Ovary (tissue), 9 donors: ENCODE data around the gene ALK. TPM values are rescaled to one million over a fixed set of nuclear protein-coding genes. Genes with fewer than 3 reads are reported as not detected.

Experiments
- DNase-seq, 5 donors: peaks; one replicate each; pipeline ENCODE4 v3.0.0-alpha.2; 2019 to 2020
- H3K27ac ChIP-seq, 2 donors: fragments of 200-600 bp; one replicate each; pipeline versions ENCODE4 v1.5.1 to v1.8.0; 2019 to 2022
- H3K27me3 ChIP-seq: fragments of 200-600 bp; one replicate; pipeline ENCODE4 v1.8.0; 2022
- H3K36me3 ChIP-seq: fragments of 200-600 bp; sonication (generic); one replicate; pipeline ENCODE4 v1.5.1; 2019
- H3K4me1 ChIP-seq: one replicate; pipeline ENCODE4 v1.8.1; 2013; ENCODE audit warnings: mild to moderate bottlenecking, moderate library complexity; ENCODE audit not compliant: insufficient read depth
- H3K4me3 ChIP-seq: fragments of 200-600 bp; sonication (generic); one replicate; pipeline ENCODE4 v1.5.1; 2017
- H3K9me3 ChIP-seq, 2 donors: fragments of 200-600 bp in 1 of 2; sonication (generic) in 1 of 2; one replicate each; pipeline versions ENCODE4 v1.5.1 to v1.8.1; 2013 to 2019; ENCODE audit warnings: mild to moderate bottlenecking in 1 of 2, moderate library complexity in 1 of 2
- CTCF ChIP-seq, 3 donors: fragments of 450-650 bp in 2 of 3; fragments of 200-600 bp in 1 of 3; IDR thresholded peaks; one replicate each; pipeline versions ENCODE4 v1.5.1 to v1.8.0; 2016 to 2022; ENCODE audit warnings: antibody characterized with exemption in 3 of 3, mild to moderate bottlenecking in 1 of 3
- EP300 ChIP-seq: sonication (generic); formaldehyde crosslinking; IDR thresholded peaks from one replicate; pipeline ENCODE4 v1.6.1; 2017; ENCODE audit warnings: antibody characterized with exemption
- POLR2A ChIP-seq: fragments of 450-650 bp; IDR thresholded peaks from one replicate; pipeline ENCODE4 v1.6.1; 2017; ENCODE audit warnings: antibody characterized with exemption, mild to moderate bottlenecking, moderate library complexity
- WGBS, 3 donors: extraction: QIAGEN DNeasy Blood & Tissue Kit in 1 of 3; methylation state at CpG; one replicate each; pipeline versions ENCODE4 v1.1.5 to v1.1.7; 2013 to 2017; 5-methylcytosine and 5-hydroxymethylcytosine counted together
- intact Hi-C, 4 donors: fragments of 100-400 bp; cut with DNase I; formaldehyde crosslinking; loops; one replicate each; pipeline versions ENCODE4 v1.11.0 to v1.15.1; 2022 to 2023
- polyA plus RNA-seq, 2 donors: library from polyadenylated mRNA; stranded (reverse); fragments of 200-250 nt in 1 of 2; fragments of 350-450 nt in 1 of 2; fragmentation: Illumina TruSeq in 1 of 2; extraction: RNeasy Lipid Tissue Mini Kit (QIAGEN cat#74804) in 1 of 2; gene quantifications; one replicate each; pipeline ENCODE4 v1.2.3, GENCODE V29; 2013 to 2014
- total RNA-seq, 7 donors: library from RNA; depleted of rRNA in 2 of 7; stranded (reverse); fragments of >200 nt in 2 of 7; fragmentation: NEBNext Ultra II Directional in 3 of 7; extraction: Animal tissue kit (Norgen Biotek cat#: 25700) in 3 of 7; gene quantifications; one replicate each; pipeline versions ENCODE4 v1.1.0 to v1.2.4, GENCODE V29; 2016 to 2023
- donor health status: DM: no; HTN: no; CAD: no; lungs with moderate emphysema.
- donor health status: DM: no; HTN: no; CAD: no.
- donor health status: Bipolar disorder and iron deficiency.
- donor health status: DM: yes; HTN: yes; CAD: no.
- donor health status: DM: no; HTN: no; CAD: no.
- donor health status: DM: yes; HTN: yes; CAD: no.

Gene ALK
- total and polyA plus RNA-seq, 9 donors, result 0.05 to 1.7 (median 0.23) TPM; not detected in 1

- H3K9me3 ChIP-seq, result no peaks in the 10 kb centered on the region
- H3K27ac ChIP-seq, result no peak overlapping the region
- intact Hi-C loops, result no loop called here
- 42 to 65% (median 45%) methylated on average over 2 of the region's 2 CpGs for WGBS, 3 donors
- TF ChIP-seq EP300 (no peak), POLR2A (no peak), CTCF (IDR thresholded peaks at IDR 0.05) (no peak)
- H3K4me1 ChIP-seq, result peaks cover 4% of the 10 kb centered on the region
- H3K27me3 ChIP-seq, result no peaks in the 10 kb centered on the region
- H3K4me3 ChIP-seq, result no peak overlapping the region
- H3K36me3 ChIP-seq, result no peaks in the 10 kb centered on the region
- no peak for DNase-seq
Observed at GRCh38 chr2:29725610-29726009, 195.8 kb downstream of the ALK start.

- no peak for DNase-seq
- no peak overlapping the region for H3K27ac ChIP-seq
- no peaks in the 10 kb centered on the region for H3K36me3 ChIP-seq
- H3K9me3 ChIP-seq, result no peaks in the 10 kb centered on the region
- intact Hi-C loops, result no loop called here
- WGBS, 3 donors, result 85 to 91% (median 89%) methylated on average over 3 of the region's 3 CpGs
- TF ChIP-seq POLR2A (no peak), EP300 (no peak), CTCF (IDR thresholded peaks at IDR 0.05) (no peak)
- no peak overlapping the region for H3K4me3 ChIP-seq
- H3K27me3 ChIP-seq, result no peaks in the 10 kb centered on the region
- H3K4me1 ChIP-seq, result peaks cover 2% of the 10 kb centered on the region
Observed at GRCh38 chr2:29724282-29724681, 197.1 kb downstream of the ALK start.

- H3K4me3 ChIP-seq, result no peak overlapping the region
- no peaks in the 10 kb centered on the region for H3K27me3 ChIP-seq
- 37 to 60% (median 47%) methylated on average over 7 of the region's 7 CpGs for WGBS, 3 donors
- no peaks in the 10 kb centered on the region for H3K9me3 ChIP-seq
- intact Hi-C loops, result no loop called here
- H3K36me3 ChIP-seq, result no peaks in the 10 kb centered on the region
- no peak overlapping the region for H3K27ac ChIP-seq
- TF ChIP-seq EP300 (no peak), CTCF (IDR thresholded peaks at IDR 0.05) (no peak), POLR2A (no peak)
- no peaks in the 10 kb centered on the region for H3K4me1 ChIP-seq
- DNase-seq, result no peak
Observed at GRCh38 chr2:29723255-29724001, 198.0 kb downstream of the ALK start.

- WGBS, 3 donors, result 54 to 72% (median 67%) methylated on average over 3 of the region's 3 CpGs
- H3K4me1 ChIP-seq, result no peaks in the 10 kb centered on the region
Observed at GRCh38 chr2:29719639-29720038, 201.7 kb downstream of the ALK start.

More at GRCh38 chr2:29719639-29720038, 201.7 kb downstream of the ALK start:
- Histone ChIP-seq H3K36me3 (no peaks in the 10 kb centered on the region), H3K4me3 (no peak overlapping the region), H3K27me3 (no peaks in the 10 kb centered on the region), H3K27ac (no peak overlapping the region), H3K9me3 (no peaks in the 10 kb centered on the region)
- intact Hi-C loops, result no loop called here
- no peak for DNase-seq
- TF ChIP-seq POLR2A (no peak), EP300 (no peak), CTCF (IDR thresholded peaks at IDR 0.05) (no peak)
